ENCODE results near the gene IL34.

The IL34 gene

GRCh38 chr16:70659953-70660671 is 13.8 kb downstream of the IL34 start:
- TF ChIP-seq CTCF (IDR thresholded peaks at IDR 0.05; ENCODE audit: insufficient read depth, missing control alignments), result no peak
- DNase-seq (ENCODE audit: insufficient read length, low spot score), result no peak
- FAIRE-seq, result no peak

- no peak for TF ChIP-seq CTCF (IDR thresholded peaks at IDR 0.05; ENCODE audit: insufficient read depth, missing control alignments)
- FAIRE-seq, result no peak
Measured at GRCh38 chr16:70660672-70661350, 14.5 kb downstream of the IL34 start.

GRCh38 chr16:70661534-70661917 is 15.2 kb downstream of the IL34 start:
- no peak for FAIRE-seq
- TF ChIP-seq CTCF (IDR thresholded peaks at IDR 0.05; ENCODE audit: insufficient read depth, missing control alignments), result no peak

More at GRCh38 chr16:70660672-70661350, 14.5 kb downstream of the IL34 start:
- no peak for DNase-seq (ENCODE audit: insufficient read length, low spot score)

GRCh38 chr16:70661918-70662641 is 15.7 kb downstream of the IL34 start:
- FAIRE-seq (no peak), DNase-seq (ENCODE audit: insufficient read length, low spot score) (no peak)
- TF ChIP-seq CTCF (IDR thresholded peaks at IDR 0.05; ENCODE audit: insufficient read depth, missing control alignments), result no peak

More at GRCh38 chr16:70661534-70661917, 15.2 kb downstream of the IL34 start:
- DNase-seq (ENCODE audit: insufficient read length, low spot score), result no peak

- DNase-seq (ENCODE audit: insufficient read length, low spot score), result no peak
- no peak for TF ChIP-seq CTCF (IDR thresholded peaks at IDR 0.05; ENCODE audit: insufficient read depth, missing control alignments)
- FAIRE-seq, result no peak
Measured at GRCh38 chr16:70662991-70663523, 16.7 kb downstream of the IL34 start.

GRCh38 chr16:70663524-70664324 is 17.4 kb downstream of the IL34 start:
- FAIRE-seq (no peak), DNase-seq (ENCODE audit: insufficient read length, low spot score) (no peak)
- no peak for TF ChIP-seq CTCF (IDR thresholded peaks at IDR 0.05; ENCODE audit: insufficient read depth, missing control alignments)
